GM12873 (cell line): ENCODE measurements around the gene C13orf42.

Source experiments
- CTCF ChIP-seq: IDR thresholded peaks from 2 replicates; pipeline ENCODE4 v1.5.1; 2012; ENCODE audit warnings: low read depth, mild to moderate bottlenecking, moderate library complexity, low read length, control low read depth; ENCODE audit not compliant: insufficient read depth; ENCODE audit errors: missing control alignments

C13orf42 gene

GRCh38 chr13:51101636-51102235 is 9.3 kb downstream of the C13orf42 start:
- no peak for TF ChIP-seq CTCF

GRCh38 chr13:51097353-51098043 is 13.6 kb downstream of the C13orf42 start:
- TF ChIP-seq CTCF, result no peak

- no peak for TF ChIP-seq CTCF
Measured at GRCh38 chr13:51096131-51096530, 14.9 kb downstream of the C13orf42 start.

GRCh38 chr13:51093574-51093973 is 17.5 kb downstream of the C13orf42 start:
- no peak for TF ChIP-seq CTCF

GRCh38 chr13:51091839-51092238 is 19.2 kb downstream of the C13orf42 start:
- no peak for TF ChIP-seq CTCF

GRCh38 chr13:51083706-51084105 is 27.4 kb downstream of the C13orf42 start:
- no peak for TF ChIP-seq CTCF

GRCh38 chr13:51071493-51071892 is 39.6 kb downstream of the C13orf42 start:
- TF ChIP-seq CTCF, result no peak
